Endothelial cell of hepatic sinusoid (primary cell): ENCODE data around the gene MYO7A.

Experiments
- in situ Hi-C: cut with HindIII; loops from 2 replicates; pipeline ENCODE4 v1.10.0; 2017; ENCODE audit warnings: low sequenced_read_pairs

Gene MYO7A

GRCh38 chr11:77250881-77251640 lies 123.0 kb downstream of the MYO7A start:
- in situ Hi-C loops, result no loop called here

GRCh38 chr11:77252555-77253270 lies 124.7 kb downstream of the MYO7A start:
- in situ Hi-C loops, result no loop called here

- in situ Hi-C loops, result no loop called here
Observed at GRCh38 chr11:77253690-77254089, 125.6 kb downstream of the MYO7A start.

GRCh38 chr11:77259641-77260040 lies 131.6 kb downstream of the MYO7A start:
- in situ Hi-C loops, result no loop called here

- in situ Hi-C loops, result no loop called here
Observed at GRCh38 chr11:77262803-77263202, 134.8 kb downstream of the MYO7A start.
